Activated naive CD8-positive, alpha-beta T cell treated with anti-CD3 and anti-CD28 coated beads, Interleukin-2, amount 50 U/mL, for 24 hours (primary cell): ENCODE measurements around the gene MRRF.
A peak's percentile ranks its signal among the peaks of the same experiment; 100 is the strongest.

Experiments
- ATAC-seq: fragments of 150-1000 bp; cut with Tn5 transposase; one replicate; pipeline ENCODE4 v1.10.0; 2021
- DNase-seq: peaks from one replicate; pipeline ENCODE4 v3.0.0; 2021
- H3K27ac Mint-ChIP-seq: one replicate; pipeline ENCODE4 v1.8.0; 2021; ENCODE audit warnings: mild to moderate bottlenecking, mixed read lengths
- H3K27me3 Mint-ChIP-seq: one replicate; pipeline ENCODE4 v1.8.0; 2021; ENCODE audit warnings: mixed read lengths
- H3K36me3 Mint-ChIP-seq: one replicate; pipeline ENCODE4 v1.8.0; 2021; ENCODE audit warnings: low read depth, mixed read lengths
- H3K4me1 Mint-ChIP-seq: one replicate; pipeline ENCODE4 v1.8.0; 2021; ENCODE audit warnings: mixed read lengths
- H3K4me3 Mint-ChIP-seq: one replicate; pipeline ENCODE4 v1.8.0; 2021; ENCODE audit warnings: mild to moderate bottlenecking, moderate library complexity, mixed read lengths
- H3K9me3 Mint-ChIP-seq: one replicate; pipeline ENCODE4 v1.8.0; 2021; ENCODE audit warnings: mixed read lengths

The MRRF gene

GRCh38 chr9:122339579-122339978 is 74.9 kb downstream of the MRRF start:
- no peaks in the 10 kb centered on the region for H3K9me3 Mint-ChIP-seq

GRCh38 chr9:122340161-122340560 is 75.5 kb downstream of the MRRF start:
- Mint-ChIP-seq H3K27me3 (peaks cover 4% of the 10 kb centered on the region), H3K27ac (no peak overlapping the region), H3K9me3 (no peaks in the 10 kb centered on the region), H3K4me1 (no peaks in the 10 kb centered on the region), H3K36me3 (no peaks in the 10 kb centered on the region), H3K4me3 (no peak overlapping the region)
- ATAC-seq (no peak), DNase-seq (no peak)

More at GRCh38 chr9:122339579-122339978, 74.9 kb downstream of the MRRF start:
- Mint-ChIP-seq H3K4me3 (no peak overlapping the region), H3K36me3 (no peaks in the 10 kb centered on the region), H3K4me1 (no peaks in the 10 kb centered on the region), H3K27ac (no peak overlapping the region), H3K27me3 (peaks cover 4% of the 10 kb centered on the region)
- no peak for ATAC-seq
- DNase-seq, result no peak

- no peaks in the 10 kb centered on the region for H3K36me3 Mint-ChIP-seq
- no peak overlapping the region for H3K27ac Mint-ChIP-seq
- peaks cover 4% of the 10 kb centered on the region for H3K4me1 Mint-ChIP-seq
- DNase-seq (no peak), ATAC-seq (no peak)
- H3K9me3 Mint-ChIP-seq, result no peaks in the 10 kb centered on the region
- peaks cover 14% of the 10 kb centered on the region for H3K27me3 Mint-ChIP-seq
- no peak overlapping the region for H3K4me3 Mint-ChIP-seq
Measured at GRCh38 chr9:122342323-122343050, 77.8 kb downstream of the MRRF start.

- H3K27ac Mint-ChIP-seq, result peak overlapping the region; percentile 53
- DNase-seq (peak; percentile 16), ATAC-seq (no peak)
- peak overlapping the region; percentile 70 for H3K4me3 Mint-ChIP-seq
- H3K4me1 Mint-ChIP-seq, result peaks cover 22% of the 10 kb centered on the region
- H3K9me3 Mint-ChIP-seq, result no peaks in the 10 kb centered on the region
- H3K36me3 Mint-ChIP-seq, result no peaks in the 10 kb centered on the region
- H3K27me3 Mint-ChIP-seq, result peaks cover 18% of the 10 kb centered on the region
Measured at GRCh38 chr9:122346478-122347347, 82.0 kb downstream of the MRRF start.

- H3K36me3 Mint-ChIP-seq, result no peaks in the 10 kb centered on the region
- no peak for ATAC-seq
- peaks cover under 1% of the 10 kb centered on the region for H3K9me3 Mint-ChIP-seq
- H3K27me3 Mint-ChIP-seq, result peaks cover 18% of the 10 kb centered on the region
- H3K27ac Mint-ChIP-seq, result peak overlapping the region; percentile 53
- DNase-seq, result peak; percentile 12
- peaks cover 22% of the 10 kb centered on the region for H3K4me1 Mint-ChIP-seq
- peak overlapping the region; percentile 70 for H3K4me3 Mint-ChIP-seq
Measured at GRCh38 chr9:122347348-122348287, 82.9 kb downstream of the MRRF start.

- DNase-seq, result no peak
- H3K27me3 Mint-ChIP-seq, result peaks cover 18% of the 10 kb centered on the region
- no peak overlapping the region for H3K27ac Mint-ChIP-seq
- H3K36me3 Mint-ChIP-seq, result no peaks in the 10 kb centered on the region
- H3K9me3 Mint-ChIP-seq, result peaks cover 4% of the 10 kb centered on the region
- H3K4me1 Mint-ChIP-seq, result peaks cover 22% of the 10 kb centered on the region
- no peak for ATAC-seq
- no peak overlapping the region for H3K4me3 Mint-ChIP-seq
Measured at GRCh38 chr9:122348288-122348777, 83.7 kb downstream of the MRRF start.

GRCh38 chr9:122348791-122349190 is 84.1 kb downstream of the MRRF start:
- Mint-ChIP-seq H3K9me3 (peaks cover 4% of the 10 kb centered on the region), H3K36me3 (no peaks in the 10 kb centered on the region), H3K4me3 (no peak overlapping the region), H3K27me3 (peaks cover 18% of the 10 kb centered on the region), H3K27ac (no peak overlapping the region), H3K4me1 (peaks cover 22% of the 10 kb centered on the region)
- DNase-seq (no peak), ATAC-seq (no peak)

- DNase-seq, result no peak
- no peaks in the 10 kb centered on the region for H3K36me3 Mint-ChIP-seq
- peaks cover 16% of the 10 kb centered on the region for H3K27me3 Mint-ChIP-seq
- no peak overlapping the region for H3K4me3 Mint-ChIP-seq
- peaks cover 22% of the 10 kb centered on the region for H3K4me1 Mint-ChIP-seq
- ATAC-seq, result no peak
- no peak overlapping the region for H3K27ac Mint-ChIP-seq
- H3K9me3 Mint-ChIP-seq, result peaks cover 4% of the 10 kb centered on the region
Measured at GRCh38 chr9:122349201-122349600, 84.5 kb downstream of the MRRF start.

- Mint-ChIP-seq H3K27me3 (peaks cover 14% of the 10 kb centered on the region), H3K27ac (no peak overlapping the region), H3K4me1 (peaks cover 22% of the 10 kb centered on the region), H3K36me3 (no peaks in the 10 kb centered on the region), H3K4me3 (no peak overlapping the region), H3K9me3 (peaks cover 4% of the 10 kb centered on the region)
- peak; percentile 84 for DNase-seq
- ATAC-seq, result peak; percentile 90
Measured at GRCh38 chr9:122350577-122351355, 86.1 kb downstream of the MRRF start.

- Mint-ChIP-seq H3K4me3 (no peak overlapping the region), H3K27ac (no peak overlapping the region), H3K9me3 (peaks cover 14% of the 10 kb centered on the region), H3K27me3 (no peaks in the 10 kb centered on the region), H3K4me1 (peaks cover 5% of the 10 kb centered on the region), H3K36me3 (no peaks in the 10 kb centered on the region)
- ATAC-seq, result no peak
- DNase-seq, result no peak
Measured at GRCh38 chr9:122354536-122355199, 90.0 kb downstream of the MRRF start.

- Mint-ChIP-seq H3K27me3 (no peaks in the 10 kb centered on the region), H3K9me3 (peaks cover 14% of the 10 kb centered on the region), H3K36me3 (no peaks in the 10 kb centered on the region), H3K4me3 (no peak overlapping the region), H3K27ac (no peak overlapping the region), H3K4me1 (no peaks in the 10 kb centered on the region)
- no peak for ATAC-seq
- DNase-seq, result no peak
Measured at GRCh38 chr9:122355336-122355875, 90.7 kb downstream of the MRRF start.

GRCh38 chr9:122356627-122357026 is 91.9 kb downstream of the MRRF start:
- no peaks in the 10 kb centered on the region for H3K36me3 Mint-ChIP-seq
- peaks cover 14% of the 10 kb centered on the region for H3K9me3 Mint-ChIP-seq
- DNase-seq, result no peak
- no peak for ATAC-seq
- H3K4me1 Mint-ChIP-seq, result peaks cover 6% of the 10 kb centered on the region
- H3K4me3 Mint-ChIP-seq, result no peak overlapping the region
- H3K27ac Mint-ChIP-seq, result no peak overlapping the region
- no peaks in the 10 kb centered on the region for H3K27me3 Mint-ChIP-seq

- no peaks in the 10 kb centered on the region for H3K36me3 Mint-ChIP-seq
- H3K4me1 Mint-ChIP-seq, result peaks cover 6% of the 10 kb centered on the region
- H3K27ac Mint-ChIP-seq, result no peak overlapping the region
- ATAC-seq (peak; percentile 68), DNase-seq (peak; percentile 30)
- no peaks in the 10 kb centered on the region for H3K27me3 Mint-ChIP-seq
- peaks cover 10% of the 10 kb centered on the region for H3K9me3 Mint-ChIP-seq
- H3K4me3 Mint-ChIP-seq, result no peak overlapping the region
Measured at GRCh38 chr9:122360891-122361290, 96.2 kb downstream of the MRRF start.
